Measurements from ENCODE around the gene TTYH1.

DNA sequence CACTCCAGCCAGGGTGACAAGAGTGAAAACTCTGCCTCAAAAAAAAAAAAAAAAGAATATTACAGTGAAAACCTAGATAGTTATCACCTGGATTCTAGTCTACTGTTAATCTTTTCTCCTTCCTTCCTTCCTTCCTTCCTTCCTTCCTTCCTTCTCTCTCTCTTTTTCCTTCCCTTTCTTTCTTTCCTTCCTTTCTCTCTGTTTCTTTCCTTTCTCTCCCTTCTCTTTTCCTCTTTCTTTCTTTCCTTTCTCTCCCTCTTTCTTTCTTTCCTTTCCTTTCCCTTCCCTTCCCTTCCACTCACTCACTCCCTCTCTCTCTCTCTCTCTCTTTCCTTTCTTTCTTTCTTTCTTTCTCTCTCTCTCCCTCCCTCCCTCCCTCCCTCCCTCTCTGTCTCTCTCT is 9.6 kb upstream of the TTYH1 start:
- TF ChIP-seq, protein P1, sequence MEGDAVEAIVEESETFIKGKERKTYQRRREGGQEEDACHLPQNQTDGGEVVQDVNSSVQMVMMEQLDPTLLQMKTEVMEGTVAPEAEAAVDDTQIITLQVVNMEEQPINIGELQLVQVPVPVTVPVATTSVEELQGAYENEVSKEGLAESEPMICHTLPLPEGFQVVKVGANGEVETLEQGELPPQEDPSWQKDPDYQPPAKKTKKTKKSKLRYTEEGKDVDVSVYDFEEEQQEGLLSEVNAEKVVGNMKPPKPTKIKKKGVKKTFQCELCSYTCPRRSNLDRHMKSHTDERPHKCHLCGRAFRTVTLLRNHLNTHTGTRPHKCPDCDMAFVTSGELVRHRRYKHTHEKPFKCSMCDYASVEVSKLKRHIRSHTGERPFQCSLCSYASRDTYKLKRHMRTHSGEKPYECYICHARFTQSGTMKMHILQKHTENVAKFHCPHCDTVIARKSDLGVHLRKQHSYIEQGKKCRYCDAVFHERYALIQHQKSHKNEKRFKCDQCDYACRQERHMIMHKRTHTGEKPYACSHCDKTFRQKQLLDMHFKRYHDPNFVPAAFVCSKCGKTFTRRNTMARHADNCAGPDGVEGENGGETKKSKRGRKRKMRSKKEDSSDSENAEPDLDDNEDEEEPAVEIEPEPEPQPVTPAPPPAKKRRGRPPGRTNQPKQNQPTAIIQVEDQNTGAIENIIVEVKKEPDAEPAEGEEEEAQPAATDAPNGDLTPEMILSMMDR (IDR thresholded peaks at IDR 0.05) = no peak
- no peak for TF ChIP-seq POLR2A (IDR thresholded peaks at IDR 0.05)

Measured in testis (tissue), 2 donors.